Tongue (tissue), 1 donor: Measurements from ENCODE around the gene XG. TPM values are rescaled to one million over a fixed set of nuclear protein-coding genes. Genes with fewer than 3 reads are reported as not detected.

Experiments
- total RNA-seq: library from RNA; depleted of rRNA; stranded (reverse); fragments of >200 nt; gene quantifications from one replicate; pipeline ENCODE4 v1.2.3, GENCODE V29; 2014

The XG gene
- total RNA-seq, 1 donor from 2014 or later = 6.4 TPM

Other genes with a start within 250 kb of the XG start
- gene CD99, start 60.7 kb upstream of the XG start, total RNA-seq = 102 TPM
- 1.6 TPM for gene GYG2, start 76.9 kb downstream of the XG start, total RNA-seq
- 13.5 TPM for gene ARSD, start 177.3 kb downstream of the XG start, total RNA-seq